LNCaP clone FGC (cell line): ENCODE measurements around the gene CBX7.

Source experiments
- DNase-seq: peaks from one replicate; pipeline ENCODE4 v3.0.0-alpha.2; 2011; ENCODE audit warnings: low read depth
- H3K4me3 ChIP-seq: 2 replicates; pipeline ENCODE4 v1.5.1; 2011; ENCODE audit warnings: mild to moderate bottlenecking, low read depth, low read length, control low read depth
- TF ChIP-seq, protein P1 (sequence below): IDR thresholded peaks from 2 replicates; pipeline ENCODE4 v1.5.1; 2012; ENCODE audit warnings: mild to moderate bottlenecking; ENCODE audit not compliant: control insufficient read depth, insufficient read depth; ENCODE audit errors: extremely low read depth

The CBX7 gene

DNA sequence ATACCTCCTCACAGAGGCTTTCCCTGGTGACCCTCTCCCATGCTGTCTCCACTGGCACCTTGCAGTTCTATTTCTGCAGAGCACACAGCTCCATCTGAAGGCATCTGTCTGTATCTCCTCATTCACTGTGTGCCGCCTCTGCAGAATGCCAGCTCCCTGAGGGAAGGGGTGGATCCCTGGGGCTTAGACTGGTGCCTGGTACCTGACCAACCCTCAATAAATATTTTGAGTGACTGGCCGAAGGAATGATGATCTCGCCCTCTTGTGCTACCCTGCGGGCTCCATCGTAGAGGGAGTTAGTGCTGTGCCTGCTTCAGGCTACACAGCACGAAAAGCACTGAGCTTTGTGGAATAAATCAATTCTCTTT, 1.6 kb downstream of the CBX7 start:
- no peak for DNase-seq
- H3K4me3 ChIP-seq: no peak overlapping the region
- TF ChIP-seq, protein P1, sequence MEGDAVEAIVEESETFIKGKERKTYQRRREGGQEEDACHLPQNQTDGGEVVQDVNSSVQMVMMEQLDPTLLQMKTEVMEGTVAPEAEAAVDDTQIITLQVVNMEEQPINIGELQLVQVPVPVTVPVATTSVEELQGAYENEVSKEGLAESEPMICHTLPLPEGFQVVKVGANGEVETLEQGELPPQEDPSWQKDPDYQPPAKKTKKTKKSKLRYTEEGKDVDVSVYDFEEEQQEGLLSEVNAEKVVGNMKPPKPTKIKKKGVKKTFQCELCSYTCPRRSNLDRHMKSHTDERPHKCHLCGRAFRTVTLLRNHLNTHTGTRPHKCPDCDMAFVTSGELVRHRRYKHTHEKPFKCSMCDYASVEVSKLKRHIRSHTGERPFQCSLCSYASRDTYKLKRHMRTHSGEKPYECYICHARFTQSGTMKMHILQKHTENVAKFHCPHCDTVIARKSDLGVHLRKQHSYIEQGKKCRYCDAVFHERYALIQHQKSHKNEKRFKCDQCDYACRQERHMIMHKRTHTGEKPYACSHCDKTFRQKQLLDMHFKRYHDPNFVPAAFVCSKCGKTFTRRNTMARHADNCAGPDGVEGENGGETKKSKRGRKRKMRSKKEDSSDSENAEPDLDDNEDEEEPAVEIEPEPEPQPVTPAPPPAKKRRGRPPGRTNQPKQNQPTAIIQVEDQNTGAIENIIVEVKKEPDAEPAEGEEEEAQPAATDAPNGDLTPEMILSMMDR: no peak

DNA sequence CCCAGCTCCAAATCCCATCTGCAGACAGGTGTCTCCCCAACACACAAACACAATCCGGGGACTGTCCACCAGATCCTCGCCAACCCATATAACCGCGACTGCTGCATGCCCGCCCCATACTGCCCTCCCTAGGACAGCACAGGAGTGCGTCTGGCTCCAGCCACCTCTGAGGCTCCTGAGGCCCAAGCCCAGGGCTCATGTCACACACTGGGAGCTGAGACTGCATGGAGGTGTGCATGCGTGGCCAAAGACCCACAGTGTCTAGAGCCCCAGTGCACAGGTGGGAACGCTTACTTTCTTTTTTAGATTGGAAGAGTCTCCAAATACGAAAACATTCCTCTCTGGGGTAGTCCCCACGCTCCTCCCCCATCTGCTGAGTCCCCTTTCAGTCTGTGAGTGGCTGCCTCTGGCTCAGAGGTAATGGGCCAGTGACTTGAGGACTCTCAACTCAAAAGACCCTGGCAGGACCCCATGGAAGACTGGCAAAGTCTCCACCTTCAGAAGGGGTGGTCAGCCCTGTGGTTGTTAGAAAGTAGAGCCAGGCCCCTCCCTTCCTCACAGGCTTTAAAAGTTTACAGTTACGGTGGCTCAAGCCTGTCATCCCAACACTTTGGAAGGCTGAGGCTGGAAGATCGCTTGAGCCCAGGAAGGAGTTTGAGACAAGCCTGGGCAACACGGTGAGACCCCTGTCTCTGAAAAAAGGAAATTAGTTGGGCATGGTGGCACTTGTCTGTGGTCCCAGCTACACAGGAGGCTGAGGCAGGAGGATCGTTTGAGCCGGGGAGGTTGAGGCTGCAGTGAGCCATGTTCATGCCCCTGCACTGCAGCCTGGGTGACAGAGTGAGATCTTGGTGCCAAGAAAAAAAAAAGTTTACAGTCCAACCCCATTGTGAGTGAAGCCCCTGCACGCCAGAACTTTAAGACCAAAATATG, 2.3 kb downstream of the CBX7 start:
- TF ChIP-seq, protein P1: no peak
- no peak overlapping the region for H3K4me3 ChIP-seq
- DNase-seq: no peak

DNA sequence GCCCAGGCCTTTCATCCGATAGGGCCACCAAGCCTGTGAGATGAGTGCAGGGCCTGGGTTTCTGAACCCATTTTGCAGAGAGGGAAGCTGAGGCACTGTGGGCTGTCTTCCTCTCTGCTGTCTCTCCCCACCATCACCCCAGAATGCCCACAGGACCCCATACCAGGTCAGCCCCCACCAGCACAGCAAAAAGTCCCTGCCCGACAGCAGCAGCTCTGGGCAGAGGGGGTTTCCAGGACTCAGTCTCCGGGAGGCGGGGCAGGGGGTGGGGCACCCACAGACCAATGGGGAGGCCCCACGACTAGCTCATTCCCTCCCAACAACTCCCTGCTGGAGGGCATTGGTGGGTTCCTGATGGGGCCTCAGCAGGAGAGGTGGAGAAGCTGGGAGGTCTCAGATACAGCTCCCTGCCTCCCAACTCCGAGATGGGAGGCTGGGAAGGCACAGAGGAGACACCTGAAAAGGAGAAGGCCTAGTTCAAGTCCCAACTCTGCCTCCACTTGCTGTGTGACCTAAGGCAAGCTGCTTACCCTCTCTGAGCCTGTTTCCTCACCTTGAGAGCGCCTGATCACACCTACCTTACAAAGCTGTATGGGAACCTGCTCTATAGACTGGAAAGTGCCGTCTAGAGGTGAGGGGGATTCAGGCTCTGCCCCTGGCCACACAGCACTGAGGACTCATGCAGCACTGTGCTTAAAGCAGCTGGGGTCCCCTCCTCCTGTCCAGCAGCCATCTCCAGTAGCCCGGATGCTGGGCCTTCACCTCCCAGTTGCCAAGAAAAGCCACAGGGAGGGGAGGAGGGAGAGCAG, 3.5 kb downstream of the CBX7 start:
- TF ChIP-seq, protein P1: no peak
- no peak overlapping the region for H3K4me3 ChIP-seq
- no peak for DNase-seq

DNA sequence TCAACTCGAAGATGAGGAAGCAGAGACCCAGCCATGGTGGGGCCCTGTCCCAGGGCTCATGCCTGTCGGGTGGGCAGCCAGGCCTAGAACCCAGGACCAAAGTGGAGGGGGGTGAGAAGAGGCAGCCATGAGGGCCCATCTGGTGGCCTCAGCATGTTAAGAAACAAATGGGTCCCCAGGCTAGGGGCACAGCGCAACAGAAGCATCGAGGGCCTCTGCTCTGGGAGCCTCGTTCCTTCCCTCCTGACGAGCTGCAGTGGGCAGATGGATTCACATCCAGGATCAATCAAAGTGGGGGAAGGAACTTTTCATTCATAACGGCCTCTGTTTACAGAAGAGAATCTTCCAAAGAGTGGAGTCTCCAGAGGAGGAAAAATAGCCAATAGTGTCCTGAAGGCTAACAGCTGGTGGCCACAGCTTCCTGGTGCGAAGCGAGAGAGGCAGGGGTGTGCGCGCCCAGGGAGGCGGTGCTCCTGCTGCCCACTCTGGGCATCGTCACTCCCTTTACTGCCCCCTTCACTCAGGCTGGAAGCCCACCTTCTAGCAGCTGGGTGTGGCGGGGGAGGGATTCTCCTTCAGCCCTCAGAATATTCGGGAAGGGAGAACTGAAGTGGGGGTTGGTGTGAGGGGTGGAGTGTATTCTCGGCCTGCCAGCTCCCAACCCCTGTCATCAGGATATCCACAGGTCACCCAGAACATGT, 4.3 kb downstream of the CBX7 start:
- no peak overlapping the region for H3K4me3 ChIP-seq
- no peak for DNase-seq

GRCh38 chr22:39147335-39148025, 5.0 kb downstream of the CBX7 start:
- TF ChIP-seq, protein P1: no peak
- H3K4me3 ChIP-seq: no peak overlapping the region
- DNase-seq: no peak

More for the DNA sequence above, 4.3 kb downstream of the CBX7 start:
- TF ChIP-seq, protein P1: no peak

DNA sequence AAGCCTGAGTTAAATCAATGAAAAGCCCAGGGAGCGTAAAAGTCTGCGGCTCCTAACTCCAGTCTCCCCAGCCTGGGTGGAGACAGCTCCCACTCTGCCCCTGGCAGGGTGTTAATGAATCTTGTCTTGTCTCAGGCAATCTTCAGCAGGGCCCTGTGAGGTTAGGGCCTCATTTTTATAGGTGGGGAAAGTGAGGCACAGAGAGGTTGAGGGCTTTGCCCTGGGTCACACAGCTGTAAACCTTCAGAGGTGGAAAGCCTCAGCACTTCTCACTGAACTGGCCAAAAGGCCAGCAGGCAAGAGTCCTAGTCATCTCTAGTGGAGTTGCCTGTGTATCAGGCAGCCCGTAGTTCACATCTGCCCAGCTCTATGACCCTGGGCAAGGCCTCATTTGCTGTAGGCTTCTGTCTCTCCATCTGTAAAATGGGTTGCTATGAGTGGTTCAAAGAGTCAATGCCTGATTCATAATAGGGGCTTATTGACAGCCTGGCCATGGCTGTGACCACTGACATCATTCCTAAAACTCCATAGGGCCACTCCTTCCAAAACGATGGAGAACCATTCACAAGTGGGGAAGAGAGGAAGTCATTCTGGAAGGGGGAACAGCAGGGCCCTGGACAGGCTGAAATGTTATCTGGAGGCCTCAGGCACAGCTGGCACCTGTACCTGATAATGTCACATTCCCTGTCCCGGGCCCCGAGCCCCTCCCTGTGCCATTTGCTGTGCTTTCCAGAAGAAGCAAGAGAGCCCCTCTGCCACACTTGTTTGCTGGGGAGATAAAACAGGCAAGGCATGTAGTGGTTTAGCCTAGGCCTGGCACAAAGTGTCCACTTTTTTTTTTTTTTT, 6.0 kb downstream of the CBX7 start:
- H3K4me3 ChIP-seq: no peak overlapping the region
- TF ChIP-seq, protein P1: no peak
- DNase-seq: no peak
